Calu3 (cell line): ENCODE results near the gene DCUN1D2. TPM values are rescaled to one million over a fixed set of nuclear protein-coding genes. Genes with fewer than 3 reads are reported as not detected.

Source experiments
- BruUV-seq: library from RNA; stranded (reverse); fragments of 400-500 nt; replicated peaks from 2 replicates; lab custom pipeline; 2021; lab: Mats Ljungman, UMichigan
- CTCF ChIA-PET: fragments of 300-600 bp; sonication (Branson Sonifier 250); formaldehyde crosslinking; loops from one replicate; lab custom pipeline; 2022; ENCODE audit warnings: antibody characterized with exemption; lab: Charles Lee
- DNase-seq: peaks from one replicate; pipeline ENCODE4 v3.0.0; 2022
- H3K27ac Mint-ChIP-seq: one replicate; pipeline ENCODE4 v1.8.0; 2022; ENCODE audit warnings: mixed read lengths; ENCODE audit not compliant: unreplicated experiment
- H3K27me3 Mint-ChIP-seq: one replicate; pipeline ENCODE4 v1.8.0; 2022; ENCODE audit warnings: mixed read lengths; ENCODE audit not compliant: unreplicated experiment
- H3K36me3 Mint-ChIP-seq: one replicate; pipeline ENCODE4 v1.8.0; 2022; ENCODE audit warnings: mild to moderate bottlenecking, moderate library complexity, mixed read lengths; ENCODE audit not compliant: insufficient read depth, unreplicated experiment
- H3K4me1 Mint-ChIP-seq: one replicate; pipeline ENCODE4 v1.8.0; 2022; ENCODE audit warnings: mild to moderate bottlenecking, low read depth, mixed read lengths; ENCODE audit not compliant: unreplicated experiment
- H3K4me3 Mint-ChIP-seq: one replicate; pipeline ENCODE4 v1.8.0; 2022; ENCODE audit warnings: mild to moderate bottlenecking, low read depth, moderate library complexity, mixed read lengths; ENCODE audit not compliant: unreplicated experiment
- H3K9me3 Mint-ChIP-seq: one replicate; pipeline ENCODE4 v1.8.0; 2022; ENCODE audit warnings: low read depth, mixed read lengths; ENCODE audit not compliant: unreplicated experiment
- CTCF ChIP-seq: fragments of 200-600 bp; IDR thresholded peaks from one replicate; pipeline ENCODE4 v1.8.0; 2022; ENCODE audit warnings: antibody characterized with exemption; ENCODE audit not compliant: unreplicated experiment
- intact Hi-C: fragments of 100-400 bp; cut with micrococcal nuclease; formaldehyde crosslinking; loops from one replicate; pipeline ENCODE4 v1.10.0; 2022; ENCODE audit not compliant: unreplicated experiment
- total RNA-seq: library from RNA; stranded (reverse); gene quantifications from 2 replicates; pipeline ENCODE4 v1.2.3, GENCODE V29; 2022

Gene DCUN1D2
- total RNA-seq, 1 experiment from 2014 or later: 9.3 TPM

- no peak for DNase-seq
- H3K4me1 Mint-ChIP-seq: no peaks in the 10 kb centered on the region
- intact Hi-C loops: no loop called here
- H3K4me3 Mint-ChIP-seq: no peak overlapping the region
- CTCF ChIA-PET: no interaction called here
- H3K27me3 Mint-ChIP-seq: no peaks in the 10 kb centered on the region
- no peak for TF ChIP-seq CTCF
- no peak overlapping the region for H3K27ac Mint-ChIP-seq
- no peaks in the 10 kb centered on the region for H3K36me3 Mint-ChIP-seq
- no peaks in the 10 kb centered on the region for H3K9me3 Mint-ChIP-seq
- BruUV-seq: no TSS peak
Measured at GRCh38 chr13:113432506-113433270, 57.8 kb downstream of the DCUN1D2 start.

DNA sequence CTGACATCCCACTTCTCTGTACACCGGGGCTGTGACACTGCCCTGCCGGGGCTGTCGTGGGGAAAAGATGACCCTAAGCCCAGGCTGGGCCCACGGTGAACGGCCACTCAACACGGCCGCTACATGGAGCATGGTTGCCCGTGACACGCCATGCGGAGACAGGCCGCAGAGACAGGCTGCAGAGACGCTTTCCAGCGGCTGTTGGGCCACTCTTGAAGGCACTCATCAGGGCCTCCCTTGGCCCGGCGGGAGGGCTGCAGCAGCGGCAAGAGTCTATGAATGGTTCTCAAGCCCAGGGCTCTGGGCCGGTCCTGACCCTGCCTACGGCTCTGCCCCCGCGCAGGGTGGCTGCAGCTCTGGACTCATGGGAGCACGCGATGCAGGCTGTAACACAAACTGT lies 59.3 kb downstream of the DCUN1D2 start:
- H3K4me1 Mint-ChIP-seq: no peaks in the 10 kb centered on the region
- H3K27me3 Mint-ChIP-seq: no peaks in the 10 kb centered on the region
- H3K36me3 Mint-ChIP-seq: no peaks in the 10 kb centered on the region
- no peak overlapping the region for H3K4me3 Mint-ChIP-seq
- no peak for TF ChIP-seq CTCF
- no peak for DNase-seq
- H3K27ac Mint-ChIP-seq: no peak overlapping the region
- CTCF ChIA-PET: no interaction called here
- no peaks in the 10 kb centered on the region for H3K9me3 Mint-ChIP-seq
- no TSS peak for BruUV-seq
- intact Hi-C loops: no loop called here

DNA sequence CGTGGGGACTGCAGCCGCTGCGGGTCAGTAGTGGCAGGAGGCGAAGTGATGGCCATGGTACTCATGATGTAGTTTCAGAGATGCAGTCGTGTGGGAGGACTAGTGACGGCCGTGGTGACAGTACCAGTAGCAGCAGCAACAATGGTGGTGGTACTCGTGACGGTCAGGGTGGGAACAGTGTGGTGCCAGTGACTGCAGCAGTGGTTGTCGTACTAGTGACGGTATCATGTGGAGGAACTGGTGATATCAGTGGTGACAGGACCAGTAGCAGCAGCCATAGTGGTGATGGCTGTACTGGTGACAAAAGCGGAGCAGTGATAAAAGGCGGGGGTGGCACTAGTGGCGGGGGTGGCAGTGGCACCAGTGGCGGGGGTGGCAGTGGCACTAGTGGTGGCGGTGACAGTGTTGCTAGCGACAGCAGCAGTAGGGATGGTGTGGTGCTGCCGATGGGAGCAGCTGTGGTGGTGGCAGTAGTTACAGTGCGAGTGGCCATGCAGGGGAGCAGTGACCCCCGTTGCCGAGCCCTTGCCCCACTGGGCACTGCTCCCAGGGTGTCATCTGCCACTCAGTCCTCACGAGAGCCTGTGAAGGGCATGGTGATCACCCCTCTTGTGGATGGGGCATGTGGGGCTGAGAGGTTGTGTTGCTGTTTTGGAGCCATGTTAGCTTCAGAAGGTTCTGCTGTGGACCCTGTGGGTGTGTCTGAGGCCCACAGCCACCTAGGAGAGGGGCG lies 60.0 kb downstream of the DCUN1D2 start:
- no peaks in the 10 kb centered on the region for H3K27me3 Mint-ChIP-seq
- no peaks in the 10 kb centered on the region for H3K36me3 Mint-ChIP-seq
- no peaks in the 10 kb centered on the region for H3K9me3 Mint-ChIP-seq
- H3K27ac Mint-ChIP-seq: no peak overlapping the region
- no peaks in the 10 kb centered on the region for H3K4me1 Mint-ChIP-seq
- DNase-seq: no peak
- no peak for TF ChIP-seq CTCF
- H3K4me3 Mint-ChIP-seq: no peak overlapping the region
- intact Hi-C loops: no loop called here
- BruUV-seq: no TSS peak
- CTCF ChIA-PET: no interaction called here

- H3K27ac Mint-ChIP-seq: no peak overlapping the region
- H3K9me3 Mint-ChIP-seq: no peaks in the 10 kb centered on the region
- H3K27me3 Mint-ChIP-seq: no peaks in the 10 kb centered on the region
- no peaks in the 10 kb centered on the region for H3K4me1 Mint-ChIP-seq
- DNase-seq: no peak
- no TSS peak for BruUV-seq
- intact Hi-C loops: no loop called here
- CTCF ChIA-PET: no interaction called here
- no peaks in the 10 kb centered on the region for H3K36me3 Mint-ChIP-seq
- H3K4me3 Mint-ChIP-seq: no peak overlapping the region
- TF ChIP-seq CTCF: no peak
Measured at GRCh38 chr13:113429608-113429985, 60.9 kb downstream of the DCUN1D2 start.
